Rectal smooth muscle tissue (tissue), 1 donor: ENCODE results near the gene CHST12.

ENCODE experiments used
- H3K27ac ChIP-seq: one replicate; pipeline ENCODE4 v1.7.0; 2013; ENCODE audit warnings: low read depth, low read length, inconsistent platforms
- H3K27me3 ChIP-seq: one replicate; pipeline ENCODE4 v1.7.0; 2013; ENCODE audit warnings: low read length; ENCODE audit not compliant: control insufficient read depth, insufficient read depth
- H3K36me3 ChIP-seq: one replicate; pipeline ENCODE4 v1.7.0; 2013; ENCODE audit warnings: low read length; ENCODE audit not compliant: control insufficient read depth, insufficient read depth
- H3K4me1 ChIP-seq: one replicate; pipeline ENCODE4 v1.7.0; 2013; ENCODE audit warnings: low read length; ENCODE audit not compliant: control insufficient read depth, insufficient read depth
- H3K4me3 ChIP-seq: one replicate; pipeline ENCODE4 v1.7.0; 2013; ENCODE audit warnings: low read length
- H3K9ac ChIP-seq: one replicate; pipeline ENCODE4 v1.7.0; 2013; ENCODE audit warnings: low read length

CHST12 gene

DNA sequence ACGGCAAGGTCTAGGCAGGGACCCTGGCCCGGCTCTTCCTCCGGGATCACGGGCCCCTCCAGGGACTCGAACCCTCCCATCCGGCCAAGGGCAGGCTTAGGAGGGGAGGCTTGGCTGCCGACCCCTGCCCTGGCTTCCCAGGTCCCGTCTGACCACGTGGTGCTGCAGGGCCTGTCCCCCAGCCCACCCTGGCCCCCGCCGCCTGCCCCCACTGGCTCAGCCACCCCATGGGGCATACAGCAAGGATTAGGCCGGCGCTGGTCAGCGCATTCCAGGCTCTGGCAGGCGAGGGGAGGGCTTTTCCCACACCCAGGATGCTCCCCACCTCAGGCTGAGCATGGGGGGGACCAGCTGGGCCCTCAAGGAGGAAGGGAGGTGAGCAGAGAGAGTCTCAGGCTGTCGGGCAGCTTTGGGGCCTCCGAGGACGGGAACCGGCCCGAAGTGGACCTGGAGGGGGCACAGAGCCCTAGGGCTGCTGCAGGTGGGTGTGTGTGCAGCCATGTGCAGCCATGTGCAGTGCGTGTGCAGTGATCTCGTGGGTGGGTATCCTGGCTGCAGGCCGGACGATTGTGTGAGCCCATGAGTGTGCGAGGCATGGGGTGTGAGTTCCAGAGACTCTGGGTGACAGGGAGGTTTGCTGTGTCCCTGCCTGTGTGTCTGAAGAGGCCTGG lies 73.5 kb downstream of the CHST12 start:
- Histone ChIP-seq H3K4me3 (no peak overlapping the region), H3K4me1 (peaks cover 3% of the 10 kb centered on the region), H3K27me3 (no peaks in the 10 kb centered on the region), H3K9ac (no peak overlapping the region), H3K36me3 (no peaks in the 10 kb centered on the region), H3K27ac (no peak overlapping the region)

DNA sequence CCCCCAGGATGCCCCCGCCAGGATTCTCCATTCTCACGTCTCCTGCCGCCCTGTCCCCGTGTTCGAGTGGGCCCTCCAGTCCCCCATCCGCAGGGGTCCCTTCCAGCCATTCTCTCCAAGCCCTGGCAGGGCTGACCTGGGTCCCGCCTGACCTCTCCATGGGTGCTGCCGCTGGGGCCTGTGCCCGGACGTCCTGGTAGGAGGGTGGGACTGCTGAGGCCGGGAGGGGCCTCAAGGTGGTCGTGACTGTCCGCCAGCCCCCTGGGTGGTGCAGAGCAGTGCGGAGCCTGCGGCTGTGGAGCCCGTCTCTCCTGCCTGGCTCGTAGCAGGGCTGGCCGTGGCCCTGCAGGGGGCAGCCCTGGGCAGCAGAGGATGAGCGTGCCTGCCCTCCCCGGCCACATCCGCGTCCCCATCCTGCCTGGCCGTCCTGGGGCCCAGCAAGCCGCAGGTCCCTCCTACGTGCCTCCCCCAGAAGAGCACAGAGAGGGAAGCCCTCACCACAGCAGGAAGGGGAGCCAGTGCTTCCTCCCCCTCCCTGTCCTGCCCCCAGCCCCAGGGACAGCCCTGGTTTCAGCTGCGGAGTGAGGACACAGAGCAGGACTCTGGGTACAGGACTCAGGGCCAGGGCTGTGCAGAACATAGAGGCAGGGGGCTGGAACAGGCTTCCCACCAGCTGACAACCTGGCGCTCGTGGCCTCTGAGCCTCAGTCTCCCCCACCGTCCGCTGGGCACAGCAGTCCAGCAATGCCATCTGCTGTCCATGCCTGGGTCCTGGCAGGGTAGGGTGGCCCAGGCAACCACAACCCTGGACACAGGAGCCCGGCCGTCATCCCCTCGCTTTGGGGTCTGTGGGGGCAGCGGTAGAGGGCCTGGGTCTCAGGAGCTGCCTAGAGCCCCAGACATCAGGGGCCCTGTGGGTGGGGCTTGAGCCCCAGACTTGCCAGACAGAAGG lies 74.3 kb downstream of the CHST12 start:
- Histone ChIP-seq H3K36me3 (no peaks in the 10 kb centered on the region), H3K27me3 (no peaks in the 10 kb centered on the region), H3K4me1 (peaks cover 3% of the 10 kb centered on the region), H3K9ac (no peak overlapping the region), H3K27ac (no peak overlapping the region), H3K4me3 (no peak overlapping the region)

DNA sequence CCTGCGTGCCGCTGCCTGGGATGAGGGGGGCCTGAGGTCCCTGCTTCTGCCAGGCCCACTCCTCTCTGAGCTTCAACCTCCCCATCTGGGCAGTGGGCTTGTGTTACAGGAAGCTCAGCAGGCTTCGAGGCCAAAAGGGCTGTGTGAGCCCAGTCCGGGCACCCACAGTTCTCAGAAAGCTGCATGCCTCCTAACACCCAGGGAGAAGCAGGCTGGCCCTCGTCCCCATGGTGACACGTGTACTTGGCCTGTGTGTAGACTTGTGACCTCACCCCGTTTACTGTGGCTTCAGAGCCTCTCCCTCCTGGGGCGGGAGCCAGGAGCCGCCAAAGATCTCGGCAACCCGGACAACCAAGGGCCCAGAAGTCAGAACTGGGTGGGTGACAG lies 75.0 kb downstream of the CHST12 start:
- Histone ChIP-seq H3K36me3 (no peaks in the 10 kb centered on the region), H3K27ac (no peak overlapping the region), H3K4me3 (no peak overlapping the region), H3K9ac (no peak overlapping the region), H3K27me3 (no peaks in the 10 kb centered on the region), H3K4me1 (peaks cover 3% of the 10 kb centered on the region)

DNA sequence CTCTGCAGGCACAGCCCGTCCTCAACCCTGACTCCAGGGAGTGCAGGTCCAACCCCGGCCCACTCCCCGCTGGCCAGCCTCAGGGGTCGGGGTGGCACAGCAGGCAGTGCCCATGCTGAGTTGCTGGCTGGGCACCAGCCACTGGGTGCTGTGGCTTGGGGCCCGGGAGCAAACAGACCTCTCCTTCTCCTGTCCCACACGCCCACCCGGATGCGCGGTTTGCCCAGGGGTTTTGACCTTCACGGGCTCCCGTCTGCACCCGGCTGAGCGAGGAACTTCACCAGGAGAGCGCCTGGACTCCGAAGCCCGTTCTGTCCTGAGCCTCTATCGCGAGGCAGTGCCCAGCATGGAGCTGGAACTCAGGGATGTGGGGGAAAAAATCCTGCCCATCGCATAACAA lies 75.4 kb downstream of the CHST12 start:
- Histone ChIP-seq H3K27me3 (no peaks in the 10 kb centered on the region), H3K27ac (no peak overlapping the region), H3K4me3 (no peak overlapping the region), H3K9ac (peak overlapping the region; percentile 30), H3K36me3 (no peaks in the 10 kb centered on the region), H3K4me1 (peaks cover 3% of the 10 kb centered on the region)

DNA sequence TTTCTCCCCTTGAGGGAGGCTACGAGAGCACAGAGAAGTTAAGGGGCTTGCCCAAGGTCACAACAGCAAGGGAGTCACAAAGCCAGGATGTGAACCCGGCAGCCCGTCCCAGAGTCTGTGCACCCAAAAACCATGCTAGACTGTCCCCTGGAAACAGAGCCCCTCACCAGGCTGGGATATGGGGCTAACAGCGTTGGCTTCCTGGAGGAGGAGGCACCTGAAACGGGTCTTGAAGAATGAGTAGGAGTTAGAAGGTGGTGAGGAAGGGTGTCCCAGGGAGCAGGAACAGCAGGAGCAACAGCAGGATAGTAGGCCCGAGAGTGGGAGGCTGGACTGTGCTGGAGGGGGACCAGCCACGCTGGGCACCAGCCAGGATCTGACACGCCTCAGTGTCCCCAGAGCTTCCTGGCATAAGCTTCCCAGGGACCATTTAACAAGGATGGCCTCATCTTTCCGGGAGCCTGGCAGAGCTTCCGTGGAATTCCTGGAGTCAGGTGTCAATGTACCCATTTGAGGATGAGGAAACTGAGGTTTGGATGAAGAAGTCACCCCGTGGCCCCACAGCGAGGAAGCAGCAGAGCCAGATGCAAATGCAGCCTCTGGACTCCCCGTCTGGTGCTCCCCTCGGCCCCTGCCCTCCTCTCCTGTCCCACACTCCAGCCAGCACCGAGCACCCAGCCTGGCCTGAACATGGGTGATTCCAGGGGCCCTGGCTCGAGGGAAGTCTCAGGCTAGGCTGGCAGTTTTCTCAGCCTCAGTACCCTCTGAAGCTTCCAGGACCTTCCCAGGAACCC lies 76.1 kb downstream of the CHST12 start:
- H3K27ac ChIP-seq, result no peak overlapping the region
- no peaks in the 10 kb centered on the region for H3K36me3 ChIP-seq
- peaks cover 3% of the 10 kb centered on the region for H3K4me1 ChIP-seq
- H3K4me3 ChIP-seq, result no peak overlapping the region
- peak overlapping the region; percentile 30 for H3K9ac ChIP-seq
- no peaks in the 10 kb centered on the region for H3K27me3 ChIP-seq

DNA sequence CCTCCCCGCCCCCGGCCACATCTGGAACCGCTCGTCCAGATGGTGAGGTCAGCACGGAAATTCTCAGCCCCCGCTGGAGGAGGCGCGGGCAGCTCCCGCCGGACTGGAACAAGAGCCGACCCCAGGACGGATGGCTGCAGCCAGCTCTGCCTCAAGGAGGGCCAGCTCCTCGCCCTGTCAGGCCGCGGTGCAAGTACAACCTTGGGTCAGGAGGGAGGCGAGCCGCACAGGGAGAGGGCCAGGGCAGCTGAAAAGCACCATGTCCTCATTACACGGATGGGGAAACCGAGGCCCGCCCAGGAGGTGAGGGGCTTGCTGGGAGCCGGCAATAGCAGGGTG lies 76.6 kb downstream of the CHST12 start:
- no peak overlapping the region for H3K4me3 ChIP-seq
- no peaks in the 10 kb centered on the region for H3K36me3 ChIP-seq
- no peaks in the 10 kb centered on the region for H3K27me3 ChIP-seq
- H3K4me1 ChIP-seq, result peaks cover 3% of the 10 kb centered on the region
- H3K27ac ChIP-seq, result no peak overlapping the region
- H3K9ac ChIP-seq, result no peak overlapping the region

DNA sequence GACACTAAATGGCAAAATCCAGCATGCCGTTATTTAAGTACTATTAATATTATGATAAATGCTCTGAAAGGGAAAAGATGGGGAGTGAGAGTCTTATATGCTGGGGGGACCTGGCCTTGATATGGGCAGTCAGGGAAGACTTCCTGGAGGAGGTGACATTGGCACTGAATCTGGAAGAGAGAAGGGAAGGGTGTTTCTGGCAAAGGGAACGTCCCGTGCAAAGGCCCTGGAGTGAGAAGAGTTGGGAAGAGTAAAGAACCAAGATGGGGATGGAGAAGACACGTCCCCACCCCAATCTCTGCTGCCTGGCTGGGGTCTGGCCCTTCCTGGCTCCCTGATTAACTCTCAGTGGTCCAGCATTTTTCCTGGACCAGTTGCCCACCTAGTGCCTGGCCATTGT lies 77.8 kb downstream of the CHST12 start:
- H3K36me3 ChIP-seq, result no peaks in the 10 kb centered on the region
- H3K27ac ChIP-seq, result no peak overlapping the region
- H3K4me1 ChIP-seq, result peaks cover 3% of the 10 kb centered on the region
- no peaks in the 10 kb centered on the region for H3K27me3 ChIP-seq
- H3K9ac ChIP-seq, result no peak overlapping the region
- H3K4me3 ChIP-seq, result no peak overlapping the region

DNA sequence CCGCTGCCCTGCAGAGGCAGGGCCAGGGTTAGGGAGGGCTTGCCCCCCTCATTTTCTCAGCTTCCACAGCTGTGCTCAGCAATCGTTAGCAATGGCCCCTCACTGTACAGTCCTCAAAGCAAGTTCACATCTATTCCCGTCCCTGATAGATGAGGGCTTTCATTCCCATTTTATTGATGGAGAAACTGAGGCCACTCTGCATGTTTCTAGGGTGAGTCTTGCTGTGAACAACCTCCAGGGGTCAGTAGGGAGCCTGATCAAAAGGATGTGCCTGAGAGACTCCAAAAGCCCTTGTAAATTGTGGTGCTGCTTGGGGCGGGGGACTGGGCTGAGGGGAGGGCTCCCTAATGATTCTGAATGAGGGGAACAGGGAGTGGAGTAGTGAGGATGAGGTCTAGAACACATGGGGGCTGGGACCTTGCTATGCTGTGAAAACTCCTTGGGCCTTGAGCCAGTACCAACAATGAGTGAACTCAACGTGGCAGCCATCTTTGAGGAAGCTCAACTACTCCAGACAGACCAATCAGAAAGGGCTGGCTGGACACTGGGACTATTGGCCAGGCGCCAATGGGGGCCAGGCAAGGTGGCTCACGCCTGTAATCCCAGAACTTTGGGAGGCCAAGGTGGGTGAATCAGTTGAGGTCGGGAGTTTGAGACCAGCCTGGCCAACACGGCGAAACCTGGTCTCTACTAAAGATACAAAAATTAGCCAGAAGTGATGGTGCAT lies 79.5 kb downstream of the CHST12 start:
- Histone ChIP-seq H3K36me3 (no peaks in the 10 kb centered on the region), H3K27ac (no peak overlapping the region), H3K27me3 (no peaks in the 10 kb centered on the region), H3K9ac (no peak overlapping the region), H3K4me3 (no peak overlapping the region), H3K4me1 (peaks cover 3% of the 10 kb centered on the region)

DNA sequence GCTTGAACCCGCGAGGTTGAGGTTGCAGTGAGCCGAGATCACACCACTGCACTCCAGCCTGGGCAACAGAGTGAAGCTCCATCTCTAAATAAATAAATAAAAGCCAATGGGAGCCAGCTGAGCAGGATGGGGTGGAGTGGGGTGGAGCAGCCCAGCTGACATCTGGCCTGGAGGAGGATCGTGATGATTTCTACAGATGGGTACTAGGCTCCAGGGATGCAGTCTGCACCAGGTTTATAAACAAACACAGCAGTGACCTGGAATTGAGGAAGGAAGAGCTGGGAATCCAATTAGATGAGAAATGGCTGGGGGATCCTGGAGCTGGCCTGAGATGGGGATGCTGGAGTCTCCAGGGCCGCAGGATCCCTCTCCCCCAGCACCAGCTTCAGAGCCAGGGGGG lies 80.1 kb downstream of the CHST12 start:
- no peaks in the 10 kb centered on the region for H3K36me3 ChIP-seq
- H3K4me1 ChIP-seq, result peaks cover 3% of the 10 kb centered on the region
- no peak overlapping the region for H3K4me3 ChIP-seq
- no peaks in the 10 kb centered on the region for H3K27me3 ChIP-seq
- H3K27ac ChIP-seq, result no peak overlapping the region
- no peak overlapping the region for H3K9ac ChIP-seq

DNA sequence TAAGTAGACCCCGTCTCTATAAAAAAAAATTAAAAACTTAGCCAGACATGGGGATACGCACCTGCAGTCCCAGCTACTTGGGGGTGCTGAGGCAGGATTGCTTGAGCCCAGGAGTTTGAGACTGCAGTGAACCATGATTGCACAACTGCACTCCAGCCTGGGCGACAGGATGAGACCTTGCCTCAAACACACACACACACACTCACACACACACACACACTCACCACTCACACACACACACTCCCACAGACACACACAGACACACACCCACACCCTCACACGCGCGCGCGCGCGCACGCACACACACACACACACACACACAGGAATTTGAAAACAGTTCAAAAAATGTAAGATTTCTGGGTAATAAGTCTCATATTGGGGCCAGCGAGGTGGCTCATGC lies 81.5 kb downstream of the CHST12 start:
- no peaks in the 10 kb centered on the region for H3K27me3 ChIP-seq
- H3K9ac ChIP-seq, result no peak overlapping the region
- H3K36me3 ChIP-seq, result no peaks in the 10 kb centered on the region

DNA sequence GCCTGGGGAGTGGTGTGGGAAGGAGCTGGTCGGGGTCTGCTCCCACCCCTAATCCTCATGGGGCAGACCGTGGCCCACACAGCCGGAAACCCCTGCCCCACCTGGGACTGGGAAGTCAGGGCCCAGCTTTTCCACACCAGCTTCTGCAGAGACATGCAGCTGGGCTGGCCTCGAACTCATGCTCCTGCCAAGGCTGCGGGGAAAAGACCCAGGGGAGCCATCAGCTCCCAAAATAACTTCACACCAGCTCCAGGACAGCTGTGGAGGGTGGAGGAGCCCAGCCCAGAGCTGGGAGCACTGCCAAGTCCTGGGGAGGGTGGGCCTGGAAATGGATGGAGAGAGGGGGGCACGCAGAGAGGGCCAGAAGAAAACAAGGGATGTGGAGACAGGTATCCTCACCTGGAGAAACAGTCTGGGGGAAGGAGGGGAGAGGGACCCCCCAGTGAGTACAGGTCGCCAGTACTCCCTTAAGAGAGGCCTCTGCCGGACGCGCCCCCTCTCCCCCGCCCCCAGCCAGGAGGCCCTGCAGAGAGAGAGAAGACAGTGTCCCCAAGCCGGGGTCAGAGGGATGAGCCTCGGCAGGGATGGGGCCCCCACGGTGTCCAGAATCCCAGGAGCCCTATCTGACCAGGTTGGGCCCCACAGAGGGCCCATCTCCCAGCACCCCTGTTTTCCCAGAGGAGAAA lies 84.3 kb downstream of the CHST12 start:
- no peaks in the 10 kb centered on the region for H3K4me1 ChIP-seq
- H3K36me3 ChIP-seq, result no peaks in the 10 kb centered on the region
- no peak overlapping the region for H3K4me3 ChIP-seq
- H3K9ac ChIP-seq, result no peak overlapping the region
- H3K27me3 ChIP-seq, result no peaks in the 10 kb centered on the region
- no peak overlapping the region for H3K27ac ChIP-seq

More for the DNA sequence above, 81.5 kb downstream of the CHST12 start:
- H3K4me3 ChIP-seq, result no peak overlapping the region
- no peak overlapping the region for H3K27ac ChIP-seq
- H3K4me1 ChIP-seq, result no peaks in the 10 kb centered on the region
